GM23338 (cell line): ENCODE results near the gene RAPGEF3. TPM values are rescaled to one million over a fixed set of nuclear protein-coding genes. Genes with fewer than 3 reads are reported as not detected.

Source experiments
- ATAC-seq: fragments of 200-7000 bp; cut with Tn5 transposase; 3 replicates; pipeline ENCODE4 v1.9.1; 2020
- DNase-seq: peaks from one replicate; pipeline ENCODE4 v3.0.0-alpha.2; 2015; ENCODE audit warnings: low spot score
- H2AFZ ChIP-seq: fragments of 200-600 bp; sonication (generic); 2 replicates; pipeline ENCODE4 v1.8.0; 2016; ENCODE audit warnings: antibody characterized with exemption, mild to moderate bottlenecking, moderate library complexity
- H3F3A ChIP-seq: fragments of 200-600 bp; sonication (generic); replicated peaks from 2 replicates; pipeline ENCODE4 v1.8.0; 2017; ENCODE audit warnings: antibody characterized with exemption, mixed run types, low read depth
- H3K27ac ChIP-seq: fragments of 200-600 bp; sonication (generic); 2 replicates; pipeline ENCODE4 v1.6.1; 2016; ENCODE audit warnings: low read depth
- H3K27me3 ChIP-seq: fragments of 200-600 bp; sonication (generic); 2 replicates; pipeline ENCODE4 v1.8.0; 2016; ENCODE audit warnings: mild to moderate bottlenecking, mixed run types, moderate library complexity; ENCODE audit not compliant: insufficient read depth
- H3K36me3 ChIP-seq: fragments of 200-600 bp; sonication (generic); 2 replicates; pipeline ENCODE4 v1.8.0; 2016; ENCODE audit warnings: mild to moderate bottlenecking; ENCODE audit not compliant: insufficient read depth
- H3K4me1 ChIP-seq: fragments of 200-600 bp; sonication (generic); 2 replicates; pipeline ENCODE4 v1.8.0; 2016; ENCODE audit warnings: mild to moderate bottlenecking, moderate library complexity; ENCODE audit not compliant: insufficient read depth
- H3K4me2 ChIP-seq: fragments of 200-600 bp; sonication (generic); 2 replicates; pipeline ENCODE4 v1.7.1; 2017; ENCODE audit warnings: mixed run types
- H3K4me3 ChIP-seq: fragments of 200-600 bp; sonication (generic); 2 replicates; pipeline ENCODE4 v1.6.1; 2016; ENCODE audit warnings: mixed run types
- H3K79me2 ChIP-seq: fragments of 200-600 bp; sonication (generic); replicated peaks from 2 replicates; pipeline ENCODE4 v1.8.0; 2017; ENCODE audit warnings: mild to moderate bottlenecking; ENCODE audit not compliant: insufficient read depth
- H3K9me2 ChIP-seq: fragments of 200-600 bp; sonication (generic); 2 replicates; pipeline ENCODE4 v1.8.0; 2017; ENCODE audit not compliant: insufficient read depth
- H4K20me1 ChIP-seq: fragments of 200-600 bp; sonication (generic); replicated peaks from 2 replicates; pipeline ENCODE4 v1.8.0; 2017; ENCODE audit warnings: mild to moderate bottlenecking; ENCODE audit not compliant: insufficient read depth
- H3K27ac Mint-ChIP-seq: 2 replicates; pipeline ENCODE4 v1.8.0; 2020; ENCODE audit warnings: inconsistent platforms, mild to moderate bottlenecking, moderate library complexity, mixed read lengths
- H3K27me3 Mint-ChIP-seq: 3 replicates; pipeline ENCODE4 v1.8.0; 2022; ENCODE audit warnings: low read depth, mild to moderate bottlenecking, moderate library complexity, mixed read lengths, inconsistent platforms; ENCODE audit not compliant: insufficient read depth, poor library complexity
- H3K36me3 Mint-ChIP-seq: 3 replicates; pipeline ENCODE4 v1.8.0; 2021; ENCODE audit warnings: low read depth, mild to moderate bottlenecking, inconsistent platforms, moderate library complexity, mixed read lengths
- H3K4me1 Mint-ChIP-seq: 3 replicates; pipeline ENCODE4 v1.8.0; 2020; ENCODE audit warnings: mild to moderate bottlenecking, inconsistent platforms, mixed read lengths
- H3K4me3 Mint-ChIP-seq: 3 replicates; pipeline ENCODE4 v1.8.0; 2021; ENCODE audit warnings: moderate library complexity, mild to moderate bottlenecking, inconsistent platforms, mixed read lengths
- H3K9me3 Mint-ChIP-seq: 3 replicates; pipeline ENCODE4 v1.8.0; 2020; ENCODE audit warnings: moderate library complexity, mild to moderate bottlenecking, inconsistent platforms, mixed read lengths
- CTCF ChIP-seq, 2 experiments: fragments of 200-600 bp in 1 of 2; sonication (generic) in 1 of 2; conservative IDR thresholded peaks; 2 replicates each; pipeline versions ENCODE4 v1.5.1 to v1.6.1; 2016 to 2017; ENCODE audit warnings: antibody characterized with exemption in 2 of 2, low read depth in 2 of 2, mild to moderate bottlenecking in 2 of 2, moderate library complexity in 1 of 2
- EZH2 ChIP-seq: fragments of 200-600 bp; sonication (generic); IDR thresholded peaks from one replicate; pipeline ENCODE4 v1.8.0; 2017; ENCODE audit warnings: antibody characterized with exemption, mild to moderate bottlenecking, low read depth; ENCODE audit not compliant: unreplicated experiment
- JUNB ChIP-seq: IDR thresholded peaks from one replicate; pipeline ENCODE4 v1.6.1; 2016; ENCODE audit warnings: antibody characterized with exemption; ENCODE audit not compliant: unreplicated experiment
- POLR2AphosphoS5 ChIP-seq: IDR thresholded peaks from 2 replicates; pipeline ENCODE4 v1.6.1; 2016; ENCODE audit warnings: antibody characterized with exemption, low read depth
- REST ChIP-seq: IDR thresholded peaks from one replicate; pipeline ENCODE4 v1.6.1; 2018; ENCODE audit warnings: antibody characterized with exemption; ENCODE audit not compliant: unreplicated experiment
- polyA plus RNA-seq: library from polyadenylated mRNA; unstranded; fragments of >200 nt; fragmentation: Nextera tagmentation; extraction: Ambion mirVana; gene quantifications from 2 replicates; pipeline ENCODE4 v1.2.1, GENCODE V29; 2016
- total RNA-seq: library from RNA; depleted of rRNA; stranded (reverse); fragments of >200 nt; shearing (Covaris generic); gene quantifications from 2 replicates; pipeline ENCODE4 v1.2.3, GENCODE V29; 2014

The RAPGEF3 gene
- total and polyA plus RNA-seq, 2 experiments from 2014 or later, result 2.3 to 11.8 TPM

- TF ChIP-seq REST (no peak), POLR2AphosphoS5 (no peak)
Measured at GRCh38 chr12:47743311-47743860, 15.3 kb downstream of the RAPGEF3 start (continued).

GRCh38 chr12:47742253-47742825, 16.3 kb downstream of the RAPGEF3 start:
- Mint-ChIP-seq H3K4me3 (no peak overlapping the region), H3K4me1 (peaks cover 40% of the 10 kb centered on the region)

More at GRCh38 chr12:47742253-47742825, 16.3 kb downstream of the RAPGEF3 start:
- Mint-ChIP-seq H3K27me3 (peaks cover 26% of the 10 kb centered on the region), H3K27ac (no peak overlapping the region), H3K9me3 (no peaks in the 10 kb centered on the region; the same call in 2 of the 3 replicates), H3K36me3 (no peaks in the 10 kb centered on the region; the same call in 2 of the 3 replicates)
- 0 out of 2 replicates have a peak, but pooled peaks cover 4% of the 10 kb centered on the region for H3K4me1 ChIP-seq
- H3K4me2 ChIP-seq, result no peak overlapping the region
- no peak overlapping the region for H2AFZ ChIP-seq
- H3K4me3 ChIP-seq, result no peak overlapping the region
- H3K9me2 ChIP-seq, result no peaks in the 10 kb centered on the region
- H3K27ac ChIP-seq, result no peak overlapping the region
- H3K27me3 ChIP-seq, result no peaks in the 10 kb centered on the region
- DNase-seq (peak; percentile 79), ATAC-seq (peak; percentile 49)
- no peaks in the 10 kb centered on the region for H3K36me3 ChIP-seq
- H4K20me1 ChIP-seq, result no peaks in the 10 kb centered on the region
- no peak for TF ChIP-seq EZH2
- TF ChIP-seq CTCF (conservative IDR thresholded peaks at IDR 0.05; ENCODE audit: low read depth in 2 of 2), result peak; percentile 98 to 99
- TF ChIP-seq JUNB, result no peak
- H3F3A ChIP-seq, result no peaks in the 10 kb centered on the region
- H3K79me2 ChIP-seq, result no peaks in the 10 kb centered on the region
